GM10847 (cell line): Measurements from ENCODE around the gene FKBP1B.

Experiments used
- POLR2A ChIP-seq: IDR thresholded peaks from 2 replicates; pipeline ENCODE4 v1.6.1; 2011; ENCODE audit not compliant: insufficient read length; ENCODE audit errors: extremely low read depth

Gene FKBP1B

DNA sequence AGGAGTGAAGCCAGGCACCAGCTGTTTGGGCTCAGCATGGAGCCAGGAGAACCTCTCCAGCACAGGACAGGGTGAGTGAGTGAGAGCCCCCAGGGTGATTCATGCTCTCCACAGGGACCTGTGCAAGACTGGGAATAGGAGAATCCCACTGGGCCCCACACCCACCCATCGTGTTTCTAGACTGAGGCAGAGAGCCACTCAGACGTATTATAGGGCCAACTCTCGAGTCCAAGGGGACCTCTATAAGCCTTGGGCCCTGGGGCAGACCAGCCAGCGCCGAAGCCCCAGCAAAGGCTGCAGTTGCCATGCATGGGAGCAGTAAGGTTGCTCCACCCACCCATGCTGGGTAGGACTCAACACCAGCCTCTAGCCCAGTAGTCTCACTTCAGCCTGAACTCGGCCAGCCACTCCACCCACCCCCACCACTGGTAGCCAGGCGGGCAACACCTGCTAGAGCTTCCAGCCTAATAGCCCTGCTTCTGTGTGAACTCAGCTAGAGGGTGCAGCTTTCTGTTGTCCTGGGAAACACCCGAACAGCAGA lies 54.6 kb downstream of the FKBP1B start:
- TF ChIP-seq POLR2A, result no peak

DNA sequence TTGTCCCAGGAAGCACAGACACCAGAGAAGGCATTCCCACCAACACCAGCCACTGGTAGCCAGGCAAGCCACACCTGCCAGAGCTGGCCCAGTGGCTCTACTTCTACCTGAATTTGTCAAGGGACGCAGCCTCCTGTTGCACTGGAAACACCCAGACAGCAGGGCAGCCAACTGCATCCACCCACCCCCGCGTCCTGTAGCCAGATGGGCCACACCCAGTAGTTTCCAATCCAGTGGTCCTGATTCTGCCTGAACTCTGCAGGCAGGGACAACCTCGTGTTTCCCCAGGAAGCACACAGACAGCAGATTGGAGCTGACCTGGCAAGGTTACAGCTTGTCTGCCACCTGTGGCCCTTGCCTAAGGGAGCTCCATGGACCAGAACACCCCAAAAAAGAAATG lies 55.4 kb downstream of the FKBP1B start:
- no peak for TF ChIP-seq POLR2A

DNA sequence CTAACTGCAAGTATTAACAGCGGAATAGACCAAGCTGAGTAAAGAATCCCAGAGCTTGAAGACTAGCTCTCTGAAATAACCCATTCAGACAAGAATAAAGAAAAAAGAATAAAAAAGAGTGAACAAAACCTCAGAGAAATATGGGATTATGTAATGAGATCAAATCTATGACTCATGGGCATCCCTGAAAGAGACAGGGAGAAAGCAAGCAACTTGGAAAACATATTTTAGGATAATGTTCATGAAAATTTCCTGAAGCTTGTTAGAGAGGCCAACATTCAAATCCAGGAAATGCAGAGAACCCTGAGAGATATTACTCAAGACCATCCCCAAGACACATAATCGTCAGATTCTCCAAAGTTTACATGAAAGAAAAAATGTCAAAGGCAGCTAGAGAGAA lies 56.3 kb downstream of the FKBP1B start:
- no peak for TF ChIP-seq POLR2A

DNA sequence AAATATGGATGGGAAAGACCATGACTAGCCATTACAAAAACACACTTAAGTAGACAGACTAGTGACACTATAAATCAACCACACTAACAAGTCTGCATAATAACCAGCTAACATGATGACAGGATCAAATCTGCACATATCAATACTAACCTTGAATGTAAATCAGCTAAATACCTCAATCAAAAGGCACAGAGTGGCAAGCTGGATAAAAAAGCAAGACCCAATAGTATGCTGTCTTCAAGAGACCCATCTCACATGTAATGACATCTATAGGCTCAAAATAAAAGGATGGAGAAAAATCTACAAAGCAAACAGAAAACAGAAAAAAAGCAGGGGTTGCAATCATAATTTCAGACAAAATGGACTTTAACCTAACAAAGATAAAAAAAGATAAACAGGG lies 57.2 kb downstream of the FKBP1B start:
- no peak for TF ChIP-seq POLR2A

DNA sequence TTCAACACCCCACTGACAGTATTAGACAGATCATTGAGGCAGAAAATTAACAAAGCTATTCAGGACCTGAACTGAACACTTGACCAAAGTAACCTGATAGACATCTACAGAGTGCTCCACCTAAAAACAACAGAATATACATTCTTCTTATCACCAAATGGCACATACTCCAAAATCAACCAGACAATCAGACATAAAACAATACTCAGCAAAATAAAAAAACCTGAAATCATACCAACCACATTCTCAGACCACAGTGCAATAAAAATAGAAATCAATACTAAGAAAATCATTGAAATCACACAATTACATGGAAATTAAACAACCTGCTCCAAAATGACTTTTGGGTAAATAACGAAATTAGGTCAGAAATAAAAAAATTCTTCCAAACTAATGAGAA lies 57.8 kb downstream of the FKBP1B start:
- no peak for TF ChIP-seq POLR2A

DNA sequence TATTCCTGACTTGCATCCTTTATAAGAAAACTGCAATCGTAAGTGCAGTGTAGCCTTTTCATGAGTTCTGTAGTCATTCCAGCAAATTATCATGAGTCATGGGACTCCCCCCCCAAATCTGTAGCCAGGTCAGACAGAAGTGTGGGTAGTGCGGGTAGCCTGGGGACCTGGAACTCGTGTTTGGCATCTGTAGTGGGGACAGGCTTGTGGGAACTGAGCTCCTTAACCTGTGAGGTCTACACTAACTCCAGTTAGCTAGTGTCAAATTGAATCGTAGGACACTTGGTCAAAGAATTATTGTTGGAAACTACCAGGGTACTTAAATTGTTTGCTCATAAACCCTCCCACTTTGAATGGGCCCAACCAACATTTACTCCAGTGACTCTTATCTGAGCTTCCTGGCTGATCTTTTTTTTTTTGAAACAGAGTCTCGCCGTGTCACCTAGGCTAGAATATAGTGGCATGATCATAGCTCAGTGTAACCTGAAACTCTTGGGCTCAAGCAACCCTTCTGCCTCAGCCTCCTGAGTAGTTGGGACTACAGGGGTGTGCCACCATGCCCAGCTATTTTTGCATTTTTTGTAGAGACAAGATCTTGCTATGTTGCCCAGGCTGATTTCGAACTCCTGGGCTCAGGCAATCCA lies 61.2 kb downstream of the FKBP1B start:
- no peak for TF ChIP-seq POLR2A

DNA sequence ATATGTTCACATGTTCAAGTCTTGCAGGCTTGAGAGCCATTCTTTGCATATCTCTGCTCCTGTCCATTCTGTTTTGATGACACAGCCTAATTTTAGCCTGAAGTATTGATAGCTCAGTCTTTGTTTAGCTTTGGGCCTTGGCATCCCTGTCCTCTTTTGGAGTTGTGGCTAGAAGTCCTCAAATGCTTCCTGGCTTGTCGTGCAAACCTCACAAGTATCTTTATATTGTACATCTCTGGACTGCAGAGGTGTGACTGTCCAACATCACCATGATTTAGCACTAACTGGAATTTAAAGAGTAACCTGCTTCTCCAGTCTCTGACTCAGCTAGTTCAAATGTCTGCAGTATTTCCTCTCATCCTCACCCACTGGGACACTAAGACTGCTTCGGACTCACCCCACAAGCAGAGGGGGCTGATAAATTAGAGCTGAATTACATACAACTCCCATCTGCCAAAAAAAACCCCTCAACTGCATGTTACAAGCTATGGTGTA lies 61.9 kb downstream of the FKBP1B start:
- TF ChIP-seq POLR2A, result no peak
